ENCODE measurements around the gene ZSCAN10.
A peak's percentile ranks its signal among the peaks of the same experiment; 100 is the strongest.

The ZSCAN10 gene

DNA sequence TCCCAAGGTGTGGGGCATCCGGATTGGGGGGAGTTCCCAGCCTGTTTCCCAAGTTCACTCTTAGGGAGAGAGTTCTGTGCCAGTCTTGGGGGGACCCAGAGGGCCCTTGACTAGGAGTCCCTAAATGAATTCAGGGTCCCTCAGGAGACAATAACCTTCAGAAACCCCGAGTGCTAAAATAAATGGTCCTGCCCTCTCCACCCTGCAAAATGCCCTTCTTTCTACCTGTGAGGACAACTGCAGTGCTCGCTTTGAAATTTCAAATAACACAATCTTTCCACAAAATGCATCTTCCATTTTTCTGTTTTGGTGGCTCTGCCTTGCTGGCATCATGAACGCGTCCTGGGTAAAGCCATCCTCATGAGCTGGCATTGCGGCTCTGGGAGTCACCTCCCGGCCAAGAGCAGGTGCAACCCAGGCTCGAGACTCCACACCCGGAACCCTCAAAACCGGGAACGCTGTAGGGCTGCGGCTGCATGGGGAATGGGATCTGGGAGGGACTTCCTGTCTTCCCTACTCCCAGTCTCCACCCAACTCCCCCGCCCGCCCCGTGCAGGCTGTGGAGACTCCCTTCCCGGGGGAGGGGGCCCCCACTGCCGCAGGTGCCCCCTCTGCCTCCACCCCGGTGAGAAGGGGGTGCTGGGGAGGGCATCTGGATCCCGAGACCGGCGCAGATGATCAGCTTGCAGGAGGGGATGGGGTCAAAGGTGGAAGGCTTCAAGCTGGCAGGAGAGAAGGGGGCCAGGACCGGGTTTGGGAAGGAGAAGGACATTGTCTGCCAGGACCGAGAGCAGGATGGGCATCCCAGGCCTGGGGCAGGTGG, 13.2 kb upstream of the ZSCAN10 start, which contains the start of gene ZNF205:
Gene ZNF205 (plus strand): TSS at position 529 of the 823 bp plus-strand sequence. CDS start 845 bp downstream, outside the sequence.
- no peak for DNase-seq (ENCODE audit: low spot score)

DNA sequence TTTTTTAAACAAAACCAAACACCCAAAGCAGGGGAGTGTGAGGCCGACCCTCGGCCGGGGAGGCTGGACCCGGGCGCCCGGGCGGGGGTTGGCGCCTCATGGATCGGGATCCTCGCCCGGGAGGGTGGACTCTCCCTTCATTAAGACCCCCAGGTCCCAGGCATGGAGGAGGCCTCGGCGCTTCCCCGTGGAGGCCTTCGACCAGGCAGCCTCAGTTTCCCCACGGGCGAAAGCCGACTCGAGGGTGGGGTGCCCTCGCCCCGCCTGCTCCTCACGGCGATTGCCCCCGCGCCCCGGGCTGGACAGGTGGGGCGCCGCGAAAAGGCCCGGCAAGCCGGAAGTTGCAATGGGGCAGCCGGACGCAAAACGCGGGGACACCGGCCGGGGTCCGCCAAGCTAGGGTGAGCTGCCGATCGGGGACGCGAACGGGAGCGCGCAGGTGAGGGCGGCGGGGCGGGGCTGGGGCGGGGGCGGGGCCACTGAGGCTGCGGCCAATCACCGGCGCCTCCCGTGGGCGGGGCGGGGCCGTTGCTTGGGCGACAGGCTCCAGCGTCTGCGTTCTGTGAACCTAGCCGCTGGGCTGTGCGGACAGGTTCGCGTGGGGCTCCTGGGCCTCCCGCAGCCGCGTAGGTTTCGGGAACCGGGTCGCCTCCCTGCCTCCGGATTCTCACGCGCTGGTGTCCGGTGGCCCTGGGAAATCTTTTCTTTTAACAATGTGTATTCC, 7.3 kb upstream of the ZSCAN10 start:
- peak; percentile 90 for DNase-seq (ENCODE audit: low spot score)

DNA sequence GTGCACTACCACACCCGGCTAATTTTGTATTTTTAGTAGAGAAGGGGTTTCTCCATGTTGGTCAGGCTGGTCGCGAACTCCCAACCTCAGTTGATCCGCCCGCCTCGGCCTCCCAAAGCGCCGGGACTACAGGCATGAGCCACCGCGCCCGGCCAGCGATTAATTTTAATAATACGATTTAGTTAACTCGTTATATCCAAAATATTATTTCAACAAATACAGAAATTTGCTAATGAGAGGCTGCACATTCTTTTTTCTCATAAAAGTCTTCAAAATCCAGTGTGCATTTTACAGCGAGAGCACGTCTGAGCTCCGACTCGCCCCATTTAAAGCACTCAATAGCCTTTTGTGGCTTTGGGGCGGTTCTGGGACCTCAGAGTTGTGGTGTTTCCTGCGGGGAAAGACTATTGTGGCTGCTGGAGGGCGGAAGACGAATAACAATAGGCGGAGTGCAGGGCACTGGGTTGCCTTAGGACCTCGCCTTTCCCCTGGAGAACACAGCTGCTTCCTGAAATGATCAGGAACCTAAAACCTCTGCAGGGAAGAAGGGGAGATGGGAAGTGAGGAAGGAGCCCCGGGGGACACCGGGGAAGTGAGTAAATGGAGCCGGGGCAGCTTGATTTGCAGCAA, 2.9 kb upstream of the ZSCAN10 start:
- DNase-seq (ENCODE audit: low spot score) = no peak

DNA sequence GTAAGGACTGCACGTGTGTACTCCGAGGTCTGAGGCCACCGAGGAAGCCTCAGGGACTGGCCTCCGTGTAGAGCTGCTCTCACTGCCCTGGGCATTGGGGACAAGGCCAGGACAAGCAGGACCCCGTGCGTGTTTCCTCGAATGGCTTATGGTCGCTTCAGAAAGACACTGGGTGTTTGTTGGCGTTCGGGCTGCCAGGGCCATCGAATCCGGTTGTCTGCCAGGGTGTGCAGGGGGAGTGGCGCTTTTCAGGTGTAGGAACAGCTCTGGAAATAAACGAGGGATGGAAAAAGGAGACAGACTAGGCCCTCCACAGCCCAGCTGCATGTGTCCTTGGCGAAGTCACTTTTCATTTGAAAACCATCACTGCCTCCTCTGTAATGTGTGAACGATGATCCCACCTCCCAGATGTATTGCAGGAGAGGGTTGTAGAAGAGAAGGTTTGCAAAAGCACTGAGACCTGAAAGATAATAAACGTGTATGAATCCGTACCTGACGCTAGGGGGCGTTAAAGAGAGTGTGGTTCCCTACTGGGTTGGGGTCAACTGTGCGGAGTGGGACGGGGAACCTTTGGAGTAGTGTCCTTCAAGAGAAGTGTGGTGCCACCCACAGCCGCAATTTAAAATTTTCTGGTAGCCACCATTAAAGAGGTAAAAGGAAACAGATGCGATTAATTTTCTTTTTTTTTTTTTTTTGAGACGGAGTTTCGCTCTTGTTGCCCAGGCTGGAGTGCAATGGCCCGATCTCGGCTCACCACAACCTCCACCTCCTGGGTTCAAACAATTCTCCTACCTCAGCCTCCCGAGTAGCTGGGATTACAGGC, 2.1 kb upstream of the ZSCAN10 start:
- DNase-seq (ENCODE audit: low spot score) = peak; percentile 72

DNA sequence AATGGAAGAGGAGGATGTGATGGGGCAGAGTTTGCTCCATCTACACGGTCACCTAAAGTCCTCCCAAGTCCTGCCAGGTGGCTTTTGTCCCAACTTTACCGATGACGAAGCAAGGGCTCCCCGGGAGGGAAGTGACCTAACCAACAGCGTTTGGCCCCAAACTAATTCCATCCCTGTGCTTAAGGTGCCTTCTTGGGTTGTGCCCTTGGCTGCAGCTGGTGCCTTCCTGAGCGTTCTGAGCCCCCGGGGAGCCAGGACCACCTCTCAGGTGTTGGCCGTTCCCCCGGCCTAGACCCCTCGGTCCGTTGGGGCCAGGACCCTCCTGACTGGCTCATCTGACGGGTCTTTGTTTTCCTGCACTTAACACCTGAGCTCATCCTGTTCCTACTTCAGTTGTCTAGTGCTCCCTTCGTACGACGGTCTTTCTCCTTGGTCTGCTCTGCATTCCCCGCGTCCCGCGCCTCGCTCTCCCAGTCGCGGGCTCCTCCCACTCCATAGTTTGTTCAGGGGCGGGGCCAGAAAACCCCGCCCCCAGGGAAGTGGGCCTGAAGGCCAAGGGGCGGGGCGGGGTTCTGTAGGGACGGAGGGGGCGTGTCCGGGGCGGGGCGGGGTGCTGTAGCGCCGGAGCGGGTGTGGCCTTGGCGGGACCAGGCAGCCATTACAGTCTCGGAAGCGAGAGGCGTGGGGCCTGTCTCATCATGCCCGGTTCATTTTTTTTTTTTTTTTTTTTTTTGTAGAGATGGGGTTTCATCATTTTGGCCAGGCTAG, 822 bp upstream of the ZSCAN10 start:
- DNase-seq (ENCODE audit: low spot score) = peak; percentile 93

DNA sequence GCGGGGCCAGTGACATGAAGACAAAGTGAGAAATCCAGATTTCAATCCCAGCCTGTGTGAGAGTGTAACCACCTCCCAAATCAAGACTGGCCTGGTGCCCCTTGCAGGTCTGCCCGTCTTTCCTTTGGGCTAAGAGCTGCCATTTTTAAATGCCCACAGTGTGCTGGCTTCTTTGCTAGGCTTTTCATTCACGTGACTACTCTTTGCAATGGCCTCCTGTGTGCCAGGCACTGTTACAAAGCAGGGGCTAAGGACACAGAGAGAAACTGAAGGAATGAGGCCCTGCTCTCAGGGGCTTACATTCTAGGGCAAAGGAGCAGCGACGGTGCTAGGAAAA, 269 bp upstream of the ZSCAN10 start:
- DNase-seq (ENCODE audit: low spot score) = no peak

DNA sequence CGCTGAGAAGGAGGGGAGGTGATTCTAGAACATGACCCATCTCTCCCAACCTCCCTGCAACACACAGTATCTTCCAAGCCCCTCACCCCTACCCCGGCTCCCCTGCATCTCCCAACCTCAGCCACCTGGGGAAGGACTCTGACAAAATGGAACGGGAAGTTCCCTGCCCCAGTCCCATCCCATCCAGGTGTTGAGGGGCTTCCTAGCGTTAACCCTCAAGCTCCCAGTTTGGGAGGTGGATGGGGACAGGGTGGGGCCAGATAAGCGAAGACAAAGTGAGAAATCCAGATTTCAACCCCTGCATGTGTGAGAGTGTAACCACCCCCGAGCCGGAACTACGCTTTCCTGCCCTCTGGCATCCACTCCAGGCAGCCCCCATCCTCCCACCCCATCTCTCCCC, 1.8 kb downstream of the ZSCAN10 start:
- DNase-seq (ENCODE audit: low spot score) = no peak

DNA sequence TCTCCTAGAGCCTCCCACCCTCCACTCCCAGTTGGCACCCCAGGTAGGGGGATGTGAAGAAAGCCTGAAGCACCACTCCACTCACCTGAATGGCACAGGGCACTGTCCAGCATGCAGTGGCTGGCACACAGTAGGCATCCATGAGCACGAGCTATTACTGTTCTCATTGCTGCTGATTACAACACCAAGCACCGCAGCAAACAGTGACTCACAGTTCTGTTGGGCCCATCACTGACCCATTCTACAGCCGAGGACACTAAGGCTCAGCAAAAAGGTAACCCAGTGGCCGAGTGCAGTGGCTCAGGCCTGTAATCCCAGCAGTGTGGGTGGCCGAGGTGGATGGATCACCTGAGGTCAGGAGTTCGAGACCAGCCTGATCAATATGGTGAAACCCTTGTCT, 2.7 kb downstream of the ZSCAN10 start:
- no peak for DNase-seq (ENCODE audit: low spot score)

DNA sequence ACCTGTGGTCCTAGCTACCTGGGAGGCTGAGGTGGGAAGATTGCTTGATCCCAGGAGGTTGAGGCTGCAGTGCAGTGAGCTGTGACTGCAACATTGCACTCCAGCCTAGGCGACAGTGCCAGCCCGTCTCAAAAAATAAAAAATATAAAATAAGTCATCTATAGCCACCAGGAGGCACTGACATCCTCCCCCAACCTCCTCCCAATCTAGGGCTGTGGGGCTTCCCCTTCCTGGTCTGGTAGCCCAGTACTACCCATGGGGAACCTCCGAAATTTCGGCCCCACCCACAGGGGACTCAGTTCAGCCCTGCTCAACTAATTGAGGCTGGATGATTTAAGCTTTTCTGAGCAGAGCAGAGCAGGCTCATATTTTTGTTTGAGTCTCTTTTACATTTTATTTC, 3.2 kb downstream of the ZSCAN10 start:
- peak; percentile 50 for DNase-seq (ENCODE audit: low spot score)

DNA sequence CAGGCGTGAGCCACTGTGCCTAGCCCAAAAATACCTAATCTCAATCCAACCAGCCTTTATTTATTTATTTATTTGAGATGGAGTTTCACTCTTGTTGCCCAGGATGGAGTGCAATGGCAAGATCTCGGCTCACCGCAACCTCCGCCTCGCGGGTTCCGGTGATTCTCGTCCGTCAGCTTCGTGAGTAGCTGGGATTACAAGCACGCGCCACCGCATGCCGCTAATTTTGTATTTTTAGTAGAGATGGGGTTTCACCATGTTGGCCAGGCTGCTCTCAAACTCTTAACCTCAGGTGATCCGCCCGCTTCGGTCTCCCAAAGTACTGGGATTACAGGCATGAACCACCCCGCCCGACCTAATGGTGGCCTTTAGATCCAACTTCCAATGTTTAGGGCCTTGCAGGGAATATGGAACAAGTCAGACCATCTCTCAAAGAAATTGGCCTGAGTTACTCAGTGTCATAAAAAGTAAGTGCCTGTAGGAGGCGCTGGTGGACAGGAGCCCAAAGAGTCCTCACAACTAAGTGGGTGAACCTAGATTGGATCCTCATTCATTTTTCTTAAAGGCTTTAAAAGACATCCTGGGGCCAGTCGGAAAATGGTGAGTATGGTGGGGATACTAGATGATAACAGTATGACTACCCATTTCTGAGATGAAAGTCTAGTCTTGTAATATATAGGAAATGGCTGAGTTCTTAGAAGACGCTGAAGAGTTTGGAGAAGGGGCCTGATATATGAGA, 4.6 kb downstream of the ZSCAN10 start:
- DNase-seq (ENCODE audit: low spot score) = peak; percentile 83

DNA sequence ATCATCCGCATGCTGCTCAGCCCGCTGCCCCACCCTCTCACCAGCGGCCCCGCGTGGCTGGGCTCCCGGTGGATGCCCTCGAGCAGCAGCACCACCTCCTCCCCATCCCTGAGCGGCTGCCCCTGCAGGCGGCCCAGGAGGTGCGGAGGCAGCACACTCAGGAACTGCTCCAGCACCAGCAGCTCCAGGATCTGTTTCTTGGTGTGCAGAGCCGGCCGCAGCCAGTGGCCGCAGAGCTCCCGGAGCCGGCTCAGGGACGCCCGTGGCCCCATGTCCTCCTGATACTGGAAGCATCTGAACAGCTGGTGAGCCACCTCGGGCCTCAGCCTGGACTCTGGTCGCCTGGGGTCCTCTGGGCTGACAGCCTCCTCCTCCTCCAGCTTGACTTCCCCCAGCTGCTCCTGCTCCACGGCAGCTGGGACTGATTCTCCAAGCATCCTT, 6.6 kb downstream of the ZSCAN10 start:
- no peak for DNase-seq (ENCODE audit: low spot score)

DNA sequence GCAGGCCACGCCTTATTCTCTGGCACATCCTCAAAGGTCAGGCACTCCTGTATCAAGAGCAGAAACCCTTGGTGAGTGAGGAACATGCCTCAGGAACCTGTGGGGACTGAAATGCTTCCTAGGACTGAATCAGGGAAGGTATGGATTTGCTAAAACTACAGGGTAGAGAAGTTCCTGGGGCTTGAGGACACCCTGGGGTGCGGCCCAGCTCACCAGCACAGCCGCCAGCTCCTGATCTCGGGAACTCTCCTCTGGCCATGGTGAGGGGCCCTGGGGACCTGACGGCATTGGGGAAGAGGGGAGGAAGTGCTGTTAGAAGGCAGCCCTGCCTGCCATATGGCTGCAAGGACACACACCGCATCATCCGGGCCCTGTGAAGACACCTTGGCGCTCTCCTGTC, 7.5 kb downstream of the ZSCAN10 start:
- no peak for DNase-seq (ENCODE audit: low spot score)

DNA sequence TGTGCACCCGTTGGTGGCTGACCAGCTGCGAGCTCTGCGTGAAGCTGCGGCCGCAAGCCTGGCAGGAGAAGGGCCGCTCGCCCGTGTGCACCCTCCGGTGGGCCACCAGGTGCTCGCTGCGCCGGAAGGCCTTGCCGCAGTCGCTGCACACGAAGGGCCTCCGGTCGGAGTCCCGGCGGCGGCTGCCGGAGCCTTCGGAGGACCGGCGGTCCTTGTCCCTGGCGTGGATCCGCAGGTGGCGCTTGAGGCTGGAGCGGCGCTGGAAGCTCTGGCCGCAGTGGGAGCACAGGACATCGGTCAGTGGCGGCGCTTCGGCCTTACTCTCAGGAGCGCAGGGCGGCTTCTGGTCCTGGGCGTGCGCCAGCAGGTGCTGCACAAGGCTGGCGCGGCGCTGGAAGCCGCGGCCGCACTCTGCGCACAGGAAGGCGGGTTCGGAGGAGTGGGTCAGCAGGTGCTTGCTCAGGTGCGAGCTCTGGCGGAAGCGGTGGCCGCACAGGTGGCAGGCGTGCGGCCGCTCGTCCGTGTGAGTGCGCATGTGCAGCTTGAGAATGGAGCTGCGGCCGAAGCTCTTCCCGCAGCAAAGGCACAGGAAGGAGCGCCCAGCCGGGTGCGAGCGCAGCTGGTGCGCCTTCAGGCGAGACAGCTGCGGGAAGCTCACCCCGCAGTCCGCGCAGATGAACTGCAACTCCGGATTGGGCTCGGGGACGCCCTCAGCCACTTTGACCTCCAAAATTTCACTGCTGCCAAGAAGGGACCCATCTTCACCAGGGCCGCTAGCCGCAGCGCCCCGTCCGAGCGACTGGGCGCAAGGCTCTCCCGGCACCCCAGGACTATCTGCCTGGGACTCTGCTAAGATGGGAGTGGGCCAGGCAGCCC, 9.1 kb downstream of the ZSCAN10 start:
- DNase-seq (ENCODE audit: low spot score) = no peak

DNA sequence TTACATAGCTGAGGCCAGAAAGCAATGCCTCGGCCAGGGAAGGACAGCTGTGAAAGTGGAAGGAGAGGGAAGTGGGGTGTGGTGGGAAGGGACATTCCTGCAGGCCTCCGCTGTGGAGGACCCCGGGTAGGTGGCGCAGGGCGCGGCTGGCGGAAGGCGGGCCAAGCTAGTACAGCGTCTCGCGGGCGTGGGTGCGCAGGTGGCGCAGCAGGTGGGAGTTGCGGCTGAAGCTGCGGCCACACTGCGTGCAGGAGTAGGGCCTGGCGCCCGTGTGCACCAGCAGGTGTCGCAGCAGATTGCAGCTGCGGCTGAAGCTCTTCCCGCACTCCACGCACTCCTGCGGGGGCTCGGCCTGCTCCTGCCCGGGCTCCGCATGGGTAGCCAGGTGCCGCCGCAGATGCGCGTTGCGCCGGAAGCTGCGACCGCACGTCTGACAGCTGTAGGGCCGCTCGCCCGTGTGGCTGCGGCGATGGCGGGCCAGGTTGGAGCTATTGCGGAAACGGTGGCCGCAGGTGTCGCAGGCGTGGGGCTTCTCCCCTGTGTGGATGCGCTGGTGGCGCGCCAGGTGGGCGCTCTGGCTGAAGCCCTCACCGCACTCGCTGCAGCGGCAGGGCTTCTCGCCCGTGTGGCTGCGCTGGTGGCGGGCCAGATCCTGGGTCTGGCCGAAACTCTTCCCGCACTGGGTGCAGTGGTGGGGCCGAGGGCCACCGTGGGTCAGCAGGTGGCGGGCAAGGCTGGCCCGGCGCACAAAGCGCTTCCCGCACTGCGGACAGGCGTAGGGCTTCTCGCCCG, 10.0 kb downstream of the ZSCAN10 start:
- no peak for DNase-seq (ENCODE audit: low spot score)

DNA sequence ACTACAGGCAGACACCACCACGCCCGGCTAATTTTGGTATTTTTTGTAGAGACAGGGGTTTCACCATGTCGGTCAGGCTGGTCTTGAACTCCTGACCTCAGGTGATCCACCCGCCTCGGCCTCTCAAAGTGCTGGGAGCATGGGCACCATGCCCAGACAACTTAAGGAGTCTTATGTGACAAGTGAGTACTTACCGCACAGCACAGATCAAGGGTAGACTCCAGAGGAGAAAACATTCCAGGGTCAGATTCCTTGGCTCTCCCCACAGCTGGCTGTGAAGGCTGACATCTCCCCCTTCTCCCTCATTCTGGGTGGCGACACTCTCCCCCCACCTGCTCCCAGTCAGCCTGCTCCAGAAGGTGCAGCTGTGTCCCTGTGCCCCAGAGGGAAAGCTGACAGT, 10.6 kb downstream of the ZSCAN10 start:
- DNase-seq (ENCODE audit: low spot score) = no peak

DNA sequence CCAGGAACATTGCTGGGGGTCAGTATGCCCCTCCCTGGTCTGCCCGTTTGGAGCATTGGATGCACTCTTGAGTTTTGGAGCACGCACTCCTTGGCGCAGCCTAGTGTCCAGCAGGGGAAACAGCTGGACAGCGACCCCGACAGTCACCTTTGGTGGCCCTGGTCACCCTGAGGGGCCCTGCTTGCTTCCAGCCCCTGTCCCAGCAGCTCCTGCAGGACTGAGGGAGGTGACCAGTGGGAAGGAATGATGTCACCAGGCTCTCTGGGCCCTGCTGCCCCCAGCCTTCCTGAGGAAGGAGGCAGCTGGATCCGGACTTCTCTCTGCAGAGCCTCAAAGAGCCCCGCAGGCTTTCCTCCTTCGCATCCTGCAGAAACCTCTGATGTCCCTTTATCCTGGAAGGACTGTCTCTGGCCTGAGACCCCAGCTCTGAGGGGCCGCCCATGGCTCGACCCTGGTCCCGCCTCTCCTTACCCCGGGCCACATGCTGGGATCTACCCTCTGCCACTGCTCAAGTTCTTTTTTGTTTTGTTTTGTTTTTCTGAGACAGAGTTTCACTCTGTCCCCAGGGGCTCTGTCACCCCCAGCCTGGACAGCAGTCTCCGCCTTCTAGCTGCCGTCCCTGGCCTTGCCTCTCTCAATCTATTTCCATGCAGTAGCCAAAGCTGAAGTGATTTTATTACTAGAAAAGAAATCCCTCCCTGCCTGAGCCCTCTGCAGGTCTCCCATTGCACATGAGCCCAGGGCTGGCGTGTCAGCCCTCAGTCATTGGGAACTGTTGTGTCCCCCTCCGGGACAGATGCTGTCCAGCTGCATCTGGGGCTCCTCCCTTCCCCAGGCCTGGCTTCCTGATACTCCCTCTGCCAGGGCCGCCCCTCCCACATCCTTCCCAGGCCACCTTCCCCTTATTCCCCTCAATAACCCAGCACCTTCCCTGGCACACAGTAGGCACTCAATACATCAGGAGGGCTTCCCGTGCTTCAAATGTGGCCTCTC, 11.6 kb downstream of the ZSCAN10 start:
- no peak for DNase-seq (ENCODE audit: low spot score)

DNA sequence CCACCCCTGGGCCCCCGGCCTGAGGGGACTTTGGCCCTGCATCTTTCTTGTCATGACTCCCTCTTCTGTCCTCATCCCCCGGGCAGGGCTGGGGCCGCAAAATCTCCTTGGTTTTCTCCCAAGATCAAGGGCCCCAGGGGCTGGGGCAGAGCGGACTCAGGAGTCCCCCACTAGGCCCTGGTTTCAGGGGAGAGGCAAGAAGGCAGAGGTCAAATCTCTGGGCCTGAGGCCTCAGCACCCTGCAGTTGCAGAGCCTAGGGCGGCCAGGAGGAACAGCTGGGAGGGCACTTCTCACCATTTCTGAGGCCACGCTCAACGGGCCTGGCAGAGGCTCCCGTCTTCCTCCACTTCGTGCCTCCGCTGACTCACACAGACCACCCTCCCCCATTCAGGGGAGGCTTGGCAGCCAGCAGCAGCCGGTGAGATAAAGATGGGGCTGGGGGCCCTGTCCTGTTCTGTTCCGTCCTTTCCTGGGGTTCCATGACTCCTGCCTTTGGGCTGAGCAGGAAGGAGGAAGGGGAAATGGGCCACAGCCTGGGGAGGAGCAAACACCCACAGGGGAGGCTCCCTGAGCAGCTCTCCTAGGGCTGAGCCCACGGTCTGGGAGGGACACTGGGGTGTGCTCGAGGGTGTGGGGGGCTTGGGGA, 12.4 kb downstream of the ZSCAN10 start:
- DNase-seq (ENCODE audit: low spot score) = no peak
